ENCODE measurements around the gene ERBB4. TPM values are rescaled to one million over a fixed set of nuclear protein-coding genes. Genes with fewer than 3 reads are reported as not detected.

ERBB4 gene
- total RNA-seq, 1 donor from 2014 or later: 8.3 TPM

- no peaks in the 10 kb centered on the region for H3K36me3 ChIP-seq
- no peak overlapping the region for H3K27ac ChIP-seq (replicated peaks)
- H3K27me3 ChIP-seq (ENCODE audit: low read depth): no peaks in the 10 kb centered on the region
- no peak for TF ChIP-seq CTCF (IDR thresholded peaks at IDR 0.05; ENCODE audit: borderline replicate concordance)
- H3K9me3 ChIP-seq (replicated peaks): no peaks in the 10 kb centered on the region
- H3K4me1 ChIP-seq: peaks cover 6% of the 10 kb centered on the region
- intact Hi-C loops (cut with micrococcal nuclease): no loop called here
- no peak overlapping the region for H3K4me3 ChIP-seq
- DNase-seq: no peak
Measured at GRCh38 chr2:212089873-212090272, 448.7 kb downstream of the ERBB4 start.

- Histone ChIP-seq H3K4me1 (peaks cover 6% of the 10 kb centered on the region), H3K4me3 (no peak overlapping the region), H3K27me3 (ENCODE audit: low read depth) (no peaks in the 10 kb centered on the region), H3K27ac (replicated peaks) (no peak overlapping the region), H3K9me3 (replicated peaks) (no peaks in the 10 kb centered on the region), H3K36me3 (no peaks in the 10 kb centered on the region)
- no peak for TF ChIP-seq CTCF (IDR thresholded peaks at IDR 0.05; ENCODE audit: borderline replicate concordance)
- intact Hi-C loops (cut with micrococcal nuclease): no loop called here
- no peak for DNase-seq
Measured at GRCh38 chr2:212088353-212088752, 450.2 kb downstream of the ERBB4 start.

- Histone ChIP-seq H3K36me3 (no peaks in the 10 kb centered on the region), H3K27me3 (ENCODE audit: low read depth) (no peaks in the 10 kb centered on the region), H3K9me3 (replicated peaks) (no peaks in the 10 kb centered on the region), H3K27ac (replicated peaks) (no peak overlapping the region), H3K4me1 (peaks cover 6% of the 10 kb centered on the region), H3K4me3 (no peak overlapping the region)
- no peak for TF ChIP-seq CTCF (IDR thresholded peaks at IDR 0.05; ENCODE audit: borderline replicate concordance)
- intact Hi-C loops (cut with micrococcal nuclease): no loop called here
- no peak for DNase-seq
Measured at GRCh38 chr2:212083492-212083891, 455.1 kb downstream of the ERBB4 start.

GRCh38 chr2:212078103-212078502 is 460.5 kb downstream of the ERBB4 start:
- Histone ChIP-seq H3K4me3 (no peak overlapping the region), H3K4me1 (no peaks in the 10 kb centered on the region), H3K36me3 (no peaks in the 10 kb centered on the region), H3K9me3 (replicated peaks) (no peaks in the 10 kb centered on the region), H3K27ac (replicated peaks) (no peak overlapping the region), H3K27me3 (ENCODE audit: low read depth) (no peaks in the 10 kb centered on the region)
- no peak for DNase-seq
- no peak for TF ChIP-seq CTCF (IDR thresholded peaks at IDR 0.05; ENCODE audit: borderline replicate concordance)
- intact Hi-C loops (cut with micrococcal nuclease): no loop called here

GRCh38 chr2:212076456-212076855 is 462.1 kb downstream of the ERBB4 start:
- Histone ChIP-seq H3K27me3 (ENCODE audit: low read depth) (no peaks in the 10 kb centered on the region), H3K4me1 (no peaks in the 10 kb centered on the region), H3K36me3 (no peaks in the 10 kb centered on the region), H3K9me3 (replicated peaks) (no peaks in the 10 kb centered on the region), H3K4me3 (no peak overlapping the region), H3K27ac (replicated peaks) (no peak overlapping the region)
- TF ChIP-seq CTCF (IDR thresholded peaks at IDR 0.05; ENCODE audit: borderline replicate concordance): no peak
- intact Hi-C loops (cut with micrococcal nuclease): no loop called here
- DNase-seq: no peak

- H3K4me3 ChIP-seq: no peak overlapping the region
- H3K4me1 ChIP-seq: no peaks in the 10 kb centered on the region
- DNase-seq: no peak
- H3K9me3 ChIP-seq (replicated peaks): no peaks in the 10 kb centered on the region
- H3K36me3 ChIP-seq: no peaks in the 10 kb centered on the region
- no peak for TF ChIP-seq CTCF (IDR thresholded peaks at IDR 0.05; ENCODE audit: borderline replicate concordance)
- no peak overlapping the region for H3K27ac ChIP-seq (replicated peaks)
- no peaks in the 10 kb centered on the region for H3K27me3 ChIP-seq (ENCODE audit: low read depth)
- intact Hi-C loops (cut with micrococcal nuclease): no loop called here
Measured at GRCh38 chr2:212073360-212073759, 465.2 kb downstream of the ERBB4 start.
